Measurements from ENCODE around the gene PLCB1. TPM values are rescaled to one million over a fixed set of nuclear protein-coding genes. Genes with fewer than 3 reads are reported as not detected.

The PLCB1 gene
- total and polyA plus RNA-seq, 2 donors (not counting 1 experiment from before 2014, with no cell fraction given) = 13.4 to 23.3 TPM

- Histone ChIP-seq H3K9ac (ENCODE audit: insufficient read depth, low read length) (no peak overlapping the region), H4K20me1 (ENCODE audit: control insufficient read depth, extremely low read depth, insufficient read depth, low read length) (no peaks in the 10 kb centered on the region), H3K4me1 (ENCODE audit: control insufficient read depth, extremely low read depth, insufficient read depth, low read length) (peaks cover 2% of the 10 kb centered on the region), H3K36me3 (ENCODE audit: control insufficient read depth, insufficient read depth, low read length) (no peaks in the 10 kb centered on the region), H3K4me3 (replicated peaks in 1 of 4; ENCODE audit: control extremely low read depth in 1 of 4, insufficient read depth in 1 of 4, low read depth in 3 of 4, low read length in 4 of 4) (no peak overlapping the region), H3K4me2 (ENCODE audit: extremely low read depth, insufficient read depth, low read length) (no peak overlapping the region), H2AFZ (ENCODE audit: low read length) (no peak overlapping the region), H3K79me2 (ENCODE audit: control insufficient read depth, insufficient read depth, low read length) (no peaks in the 10 kb centered on the region), H3K27me3 (ENCODE audit: control insufficient read depth, insufficient read depth, low read length) (no peaks in the 10 kb centered on the region), H3K27ac (ENCODE audit: insufficient read depth, low read length) (no peak overlapping the region), H3K9me3 (ENCODE audit: control insufficient read depth, insufficient read depth, low read depth, low read length) (no peaks in the 10 kb centered on the region)
- no peak for DNase-seq (ENCODE audit: low read depth in 2 of 2)
- TF ChIP-seq EZH2 (IDR thresholded peaks at IDR 0.05; ENCODE audit: low read length, missing control alignments) (no peak), CTCF (conservative IDR thresholded peaks at IDR 0.05 in 1 of 2, IDR thresholded peaks at IDR 0.05 in 1 of 2; ENCODE audit: low read depth in 1 of 2, low read length in 2 of 2) (no peak)
Measured at GRCh38 chr20:8231038-8231437, 99.0 kb downstream of the PLCB1 start.

DNA sequence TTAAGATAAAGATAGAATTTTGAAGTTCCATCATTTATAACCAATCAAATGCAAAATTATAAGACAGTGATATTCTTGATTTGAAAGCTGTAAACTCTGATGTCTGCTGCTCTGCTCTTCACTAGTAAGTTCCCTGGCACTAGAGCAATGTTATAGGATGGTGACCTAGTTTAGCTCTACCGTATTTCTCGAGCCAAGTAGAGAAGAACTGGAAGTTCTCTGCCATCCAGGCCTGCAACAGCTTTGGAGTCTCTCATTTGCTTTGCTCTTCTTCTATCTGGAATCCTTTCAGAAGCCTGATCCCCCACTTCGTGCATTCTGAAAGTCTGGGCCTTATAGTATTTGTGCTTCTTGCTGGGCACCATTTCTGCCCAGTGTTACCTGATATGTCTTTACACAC is 100.3 kb downstream of the PLCB1 start:
- DNase-seq (ENCODE audit: low read depth in 2 of 2) = no peak
- H3K4me2 ChIP-seq (ENCODE audit: extremely low read depth, insufficient read depth, low read length) = no peak overlapping the region
- no peak overlapping the region for H3K4me3 ChIP-seq (replicated peaks in 1 of 4; ENCODE audit: control extremely low read depth in 1 of 4, insufficient read depth in 1 of 4, low read depth in 3 of 4, low read length in 4 of 4)
- H3K79me2 ChIP-seq (ENCODE audit: control insufficient read depth, insufficient read depth, low read length) = no peaks in the 10 kb centered on the region
- H3K4me1 ChIP-seq (ENCODE audit: control insufficient read depth, extremely low read depth, insufficient read depth, low read length) = peaks cover under 1% of the 10 kb centered on the region
- no peaks in the 10 kb centered on the region for H3K36me3 ChIP-seq (ENCODE audit: control insufficient read depth, insufficient read depth, low read length)
- H4K20me1 ChIP-seq (ENCODE audit: control insufficient read depth, extremely low read depth, insufficient read depth, low read length) = no peaks in the 10 kb centered on the region
- no peaks in the 10 kb centered on the region for H3K9me3 ChIP-seq (ENCODE audit: control insufficient read depth, insufficient read depth, low read depth, low read length)
- no peak for TF ChIP-seq EZH2 (IDR thresholded peaks at IDR 0.05; ENCODE audit: low read length, missing control alignments)
- no peak for TF ChIP-seq CTCF (conservative IDR thresholded peaks at IDR 0.05 in 1 of 2, IDR thresholded peaks at IDR 0.05 in 1 of 2; ENCODE audit: low read depth in 1 of 2, low read length in 2 of 2)
- H3K9ac ChIP-seq (ENCODE audit: insufficient read depth, low read length) = no peak overlapping the region
- H2AFZ ChIP-seq (ENCODE audit: low read length) = no peak overlapping the region
- no peak overlapping the region for H3K27ac ChIP-seq (ENCODE audit: insufficient read depth, low read length)
- H3K27me3 ChIP-seq (ENCODE audit: control insufficient read depth, insufficient read depth, low read length) = no peaks in the 10 kb centered on the region

DNA sequence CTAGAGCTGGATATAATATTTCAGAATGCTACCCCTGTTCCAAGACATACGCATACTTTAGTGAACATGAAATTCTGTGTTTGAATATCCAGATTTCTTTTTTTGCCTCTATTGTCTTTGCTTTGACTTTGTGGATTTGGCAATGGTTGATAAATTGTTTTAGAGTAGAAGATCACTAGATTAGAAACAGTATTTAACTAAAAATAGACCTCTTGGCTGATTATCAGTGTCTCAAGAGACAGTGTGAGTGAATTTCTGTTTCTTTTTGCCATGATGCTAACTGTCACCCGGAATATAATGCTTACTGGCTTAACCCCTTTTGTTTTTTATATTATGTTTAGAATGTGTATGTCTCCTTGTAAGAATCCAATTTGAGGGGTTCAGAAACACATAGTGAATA is 102.5 kb downstream of the PLCB1 start:
- TF ChIP-seq CTCF (conservative IDR thresholded peaks at IDR 0.05 in 1 of 2, IDR thresholded peaks at IDR 0.05 in 1 of 2; ENCODE audit: low read depth in 1 of 2, low read length in 2 of 2) = no peak
- Histone ChIP-seq H3K9me3 (ENCODE audit: control insufficient read depth, insufficient read depth, low read depth, low read length) (no peaks in the 10 kb centered on the region), H3K27ac (ENCODE audit: insufficient read depth, low read length) (no peak overlapping the region), H3K4me3 (replicated peaks in 1 of 4; ENCODE audit: control extremely low read depth in 1 of 4, insufficient read depth in 1 of 4, low read depth in 3 of 4, low read length in 4 of 4) (no peak overlapping the region), H3K27me3 (ENCODE audit: control insufficient read depth, insufficient read depth, low read length) (no peaks in the 10 kb centered on the region), H4K20me1 (ENCODE audit: control insufficient read depth, extremely low read depth, insufficient read depth, low read length) (no peaks in the 10 kb centered on the region), H3K79me2 (ENCODE audit: control insufficient read depth, insufficient read depth, low read length) (no peaks in the 10 kb centered on the region), H3K9ac (ENCODE audit: insufficient read depth, low read length) (no peak overlapping the region), H3K36me3 (ENCODE audit: control insufficient read depth, insufficient read depth, low read length) (no peaks in the 10 kb centered on the region), H2AFZ (ENCODE audit: low read length) (no peak overlapping the region), H3K4me2 (ENCODE audit: extremely low read depth, insufficient read depth, low read length) (peak overlapping the region; percentile 35), H3K4me1 (ENCODE audit: control insufficient read depth, extremely low read depth, insufficient read depth, low read length) (no peaks in the 10 kb centered on the region)
- DNase-seq (ENCODE audit: low read depth in 2 of 2) = no peak
